HUES48 (cell line): ENCODE measurements around the gene PRUNE2.

Experiments used
- H3K27ac ChIP-seq: one replicate; pipeline ENCODE4 v1.7.0; 2013; ENCODE audit warnings: low read depth, low read length, inconsistent platforms
- H3K27me3 ChIP-seq: 2 replicates; pipeline ENCODE4 v1.6.1; 2013; ENCODE audit warnings: mild to moderate bottlenecking, low read length; ENCODE audit not compliant: control insufficient read depth, insufficient read depth
- H3K36me3 ChIP-seq: 2 replicates; pipeline ENCODE4 v1.6.1; 2013; ENCODE audit warnings: low read length; ENCODE audit not compliant: control insufficient read depth, insufficient read depth
- H3K4me1 ChIP-seq: 2 replicates; pipeline ENCODE4 v1.6.1; 2013; ENCODE audit warnings: mild to moderate bottlenecking, low read length; ENCODE audit not compliant: control insufficient read depth, insufficient read depth
- H3K4me3 ChIP-seq: 2 replicates; pipeline ENCODE4 v1.5.1; 2013; ENCODE audit warnings: mild to moderate bottlenecking, low read depth, low read length
- H3K9ac ChIP-seq: 2 replicates; pipeline ENCODE4 v1.6.1; 2013; ENCODE audit warnings: mild to moderate bottlenecking, low read depth, low read length, moderate library complexity
- H3K9me3 ChIP-seq: 2 replicates; pipeline ENCODE4 v1.6.1; 2013; ENCODE audit warnings: low read length; ENCODE audit not compliant: control insufficient read depth, insufficient read depth

PRUNE2 gene

DNA sequence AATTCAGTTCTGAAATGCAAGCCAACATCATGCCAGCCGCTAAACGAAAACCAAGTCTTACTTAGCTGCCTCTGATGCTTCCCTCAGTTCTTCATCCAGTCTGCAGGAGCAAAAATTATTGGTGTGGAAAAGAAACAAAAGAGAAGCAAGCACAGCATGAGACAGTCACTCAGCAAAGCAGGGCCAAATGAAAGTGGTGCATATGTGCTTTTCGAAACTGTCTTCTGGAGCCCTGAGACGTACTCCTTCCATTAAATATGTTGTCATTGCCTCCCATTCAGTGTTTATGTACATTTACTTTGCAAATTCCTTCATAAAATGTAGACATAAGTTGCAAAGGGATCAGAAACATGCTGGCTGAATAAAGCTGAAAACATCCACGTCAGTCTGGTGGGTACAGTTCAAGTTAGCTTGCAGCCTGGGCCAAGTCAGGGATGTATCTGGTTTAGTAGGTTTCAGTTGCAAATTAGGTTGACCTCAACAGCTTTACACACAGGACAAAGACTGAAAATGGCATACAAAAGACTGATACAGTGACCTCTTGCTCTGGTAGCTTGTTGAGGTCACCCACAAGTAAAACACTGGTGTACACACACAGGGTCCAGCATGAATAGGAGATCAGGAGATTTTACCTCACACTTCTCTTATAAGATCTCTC is 281.4 kb downstream of the PRUNE2 start:
- Histone ChIP-seq H3K36me3 (no peaks in the 10 kb centered on the region), H3K9ac (no peak overlapping the region), H3K27me3 (no peaks in the 10 kb centered on the region), H3K27ac (no peak overlapping the region), H3K9me3 (no peaks in the 10 kb centered on the region), H3K4me3 (no peak overlapping the region), H3K4me1 (peaks cover 7% of the 10 kb centered on the region; the same call in 1 of the 2 replicates)

DNA sequence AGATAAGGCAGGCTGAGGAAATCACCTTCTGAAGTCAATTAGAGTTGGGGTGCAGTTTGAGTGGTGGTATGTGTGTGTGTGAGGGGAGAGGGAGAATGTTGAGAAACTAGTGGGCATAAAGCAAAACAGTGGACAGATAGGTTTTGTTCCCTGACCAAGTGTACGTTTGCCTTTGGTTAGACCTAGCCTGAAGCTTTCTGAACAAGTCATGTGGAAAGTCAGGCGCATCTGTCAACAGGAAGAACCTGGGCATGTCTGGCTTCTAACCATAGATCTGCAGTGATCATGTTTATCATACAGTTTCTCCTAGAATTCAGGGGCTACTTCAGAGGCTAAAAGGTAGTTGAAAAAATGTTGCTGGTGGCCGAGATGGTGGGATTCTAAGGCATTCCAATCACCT is 284.9 kb downstream of the PRUNE2 start:
- H3K9me3 ChIP-seq: no peaks in the 10 kb centered on the region
- H3K4me1 ChIP-seq: peaks cover 7% of the 10 kb centered on the region; the same call in 1 of the 2 replicates
- no peak overlapping the region for H3K27ac ChIP-seq
- H3K36me3 ChIP-seq: no peaks in the 10 kb centered on the region
- no peaks in the 10 kb centered on the region for H3K27me3 ChIP-seq
- H3K4me3 ChIP-seq: no peak overlapping the region
- no peak overlapping the region for H3K9ac ChIP-seq

DNA sequence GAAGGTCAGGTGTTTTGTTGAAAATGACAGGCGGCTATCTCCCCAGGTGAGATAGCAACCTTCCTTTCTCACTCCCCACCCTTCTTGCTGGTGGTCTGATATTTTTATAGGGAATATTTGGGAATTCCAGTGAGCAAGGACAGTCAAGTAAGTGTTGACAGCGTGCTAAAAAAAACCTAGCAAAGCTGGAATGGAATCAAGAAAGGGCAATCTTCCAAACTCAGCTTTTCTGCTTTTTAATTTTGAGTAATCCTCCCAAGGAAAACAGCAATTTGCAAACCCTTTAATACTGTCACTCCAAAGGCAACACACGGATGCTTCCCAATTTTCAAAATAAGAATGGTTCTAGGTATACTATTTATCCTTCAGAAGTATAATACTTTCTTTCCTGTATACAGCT is 285.3 kb downstream of the PRUNE2 start:
- Histone ChIP-seq H3K4me3 (no peak overlapping the region), H3K9ac (no peak overlapping the region), H3K27ac (no peak overlapping the region), H3K27me3 (no peaks in the 10 kb centered on the region), H3K4me1 (peaks cover 7% of the 10 kb centered on the region; the same call in 1 of the 2 replicates), H3K9me3 (no peaks in the 10 kb centered on the region), H3K36me3 (no peaks in the 10 kb centered on the region)

DNA sequence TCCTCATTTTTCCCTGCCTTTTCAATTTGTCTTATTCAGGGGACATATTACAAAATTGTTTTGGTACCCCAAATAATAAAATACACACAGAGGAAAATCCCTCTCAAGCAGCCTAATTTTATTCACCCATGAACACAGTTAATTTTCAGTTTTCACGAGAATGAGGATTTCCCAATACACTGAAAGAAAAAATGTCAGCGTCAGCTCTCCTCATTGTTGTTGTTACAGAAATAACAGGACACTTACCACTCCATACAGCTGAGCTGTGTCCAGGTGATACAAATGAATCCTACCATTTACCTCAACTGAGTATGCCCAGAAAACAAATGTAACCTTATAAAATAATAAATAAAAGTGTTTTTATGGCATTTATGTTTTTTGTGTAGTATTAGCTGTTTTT is 286.3 kb downstream of the PRUNE2 start:
- no peak overlapping the region for H3K9ac ChIP-seq
- no peaks in the 10 kb centered on the region for H3K27me3 ChIP-seq
- no peaks in the 10 kb centered on the region for H3K36me3 ChIP-seq
- H3K27ac ChIP-seq: no peak overlapping the region
- H3K4me1 ChIP-seq: peaks cover 6% of the 10 kb centered on the region; the same call in 1 of the 2 replicates
- H3K4me3 ChIP-seq: no peak overlapping the region
- H3K9me3 ChIP-seq: no peaks in the 10 kb centered on the region

DNA sequence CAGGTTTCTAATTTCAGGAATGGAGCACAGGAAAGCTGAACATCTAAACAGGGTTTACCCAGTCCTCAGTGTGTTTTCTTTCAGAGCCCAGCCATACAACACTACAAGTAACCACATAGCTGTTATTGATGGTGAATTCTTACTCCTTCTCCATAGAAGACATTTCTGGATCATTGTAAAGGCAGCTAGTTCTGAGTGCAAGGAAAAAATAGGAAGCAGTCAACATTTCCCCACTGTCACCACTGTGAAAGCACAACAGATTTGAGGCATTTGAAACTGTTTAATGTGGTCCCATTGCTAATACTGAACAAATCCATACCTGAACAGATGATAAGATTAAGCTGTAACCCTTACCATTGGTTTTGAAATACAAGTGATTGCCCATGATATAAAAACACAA is 286.7 kb downstream of the PRUNE2 start:
- Histone ChIP-seq H3K4me3 (no peak overlapping the region), H3K27ac (no peak overlapping the region)

DNA sequence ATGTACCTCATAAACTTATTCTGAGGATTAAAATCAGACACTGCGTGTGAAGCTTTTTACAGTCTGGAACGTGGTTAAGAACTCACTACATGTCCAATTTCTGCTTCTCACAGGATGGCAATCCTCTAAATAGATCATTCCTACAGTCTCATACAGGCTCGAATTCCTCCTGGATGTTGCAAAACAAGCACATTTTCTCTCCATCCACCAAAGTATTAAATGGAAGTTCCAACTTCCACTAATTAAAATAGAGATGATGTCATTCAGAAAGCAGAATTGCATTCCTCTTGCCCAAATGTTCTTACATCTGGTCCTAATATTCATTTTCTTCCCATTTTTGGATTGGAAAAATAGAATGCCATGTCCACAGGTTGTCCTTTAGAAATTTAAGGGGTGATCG is 287.2 kb downstream of the PRUNE2 start:
- Histone ChIP-seq H3K9ac (no peak overlapping the region), H3K4me3 (no peak overlapping the region), H3K27ac (no peak overlapping the region), H3K9me3 (no peaks in the 10 kb centered on the region), H3K27me3 (no peaks in the 10 kb centered on the region), H3K36me3 (no peaks in the 10 kb centered on the region), H3K4me1 (no peaks in the 10 kb centered on the region)

More for the DNA sequence above, 286.7 kb downstream of the PRUNE2 start:
- Histone ChIP-seq H3K9ac (no peak overlapping the region), H3K27me3 (no peaks in the 10 kb centered on the region), H3K4me1 (peaks cover 2% of the 10 kb centered on the region; the same call in 1 of the 2 replicates), H3K36me3 (no peaks in the 10 kb centered on the region), H3K9me3 (no peaks in the 10 kb centered on the region)

DNA sequence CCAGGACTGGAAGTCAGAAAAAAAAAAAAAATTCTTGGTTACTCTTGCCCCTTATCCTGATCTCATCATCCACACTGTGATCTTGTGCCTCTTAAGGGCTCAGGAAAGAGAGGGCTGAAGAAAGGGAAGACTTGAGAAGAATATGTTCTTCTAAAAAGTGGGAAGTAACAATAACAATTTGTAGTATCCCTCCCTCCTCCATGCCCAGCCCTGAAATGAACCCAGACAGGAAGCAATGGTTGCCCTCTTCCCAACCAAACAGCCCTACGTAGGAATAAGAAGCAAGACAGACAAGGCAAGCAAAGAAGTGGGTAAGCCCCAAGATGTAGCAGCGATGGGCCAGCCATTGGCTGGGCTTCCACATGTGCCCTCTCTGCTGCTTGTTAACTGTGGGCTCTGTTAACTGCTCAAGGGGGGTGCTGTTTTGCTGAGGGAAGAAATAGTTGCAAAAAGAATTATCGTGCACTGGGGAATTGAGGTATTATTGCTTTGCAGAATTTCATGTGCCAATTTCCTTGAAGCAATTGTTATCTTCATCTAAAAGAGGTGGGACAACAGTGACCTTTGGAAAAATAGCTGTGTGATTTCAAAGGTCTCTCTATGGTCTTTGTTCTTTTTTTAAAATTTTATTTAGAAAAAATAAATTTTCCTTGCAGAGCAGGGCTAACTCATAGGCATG is 288.3 kb downstream of the PRUNE2 start:
- no peak overlapping the region for H3K27ac ChIP-seq
- no peaks in the 10 kb centered on the region for H3K4me1 ChIP-seq
- no peak overlapping the region for H3K4me3 ChIP-seq
- H3K27me3 ChIP-seq: no peaks in the 10 kb centered on the region
- H3K9me3 ChIP-seq: no peaks in the 10 kb centered on the region
- no peak overlapping the region for H3K9ac ChIP-seq
- H3K36me3 ChIP-seq: no peaks in the 10 kb centered on the region

DNA sequence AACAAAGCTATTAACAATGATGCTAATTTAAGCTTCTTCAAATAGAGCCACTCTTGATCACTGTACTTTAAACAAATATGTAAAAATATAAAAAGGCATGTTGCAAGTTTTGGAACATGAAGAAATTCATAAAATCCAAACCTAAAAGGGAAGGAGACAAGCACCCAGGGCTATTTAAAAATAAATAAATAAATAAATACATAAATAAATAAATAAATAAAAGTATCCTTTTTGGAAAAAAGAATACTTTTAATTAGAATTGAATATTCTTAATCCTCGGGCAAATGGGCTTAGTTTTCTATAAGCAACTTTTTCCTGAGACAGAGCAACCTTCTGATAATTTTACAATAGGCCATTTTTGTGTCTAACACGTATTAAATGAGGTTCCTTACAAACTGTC is 289.1 kb downstream of the PRUNE2 start:
- Histone ChIP-seq H3K9ac (no peak overlapping the region), H3K4me1 (no peaks in the 10 kb centered on the region), H3K4me3 (no peak overlapping the region), H3K9me3 (no peaks in the 10 kb centered on the region), H3K36me3 (no peaks in the 10 kb centered on the region), H3K27ac (no peak overlapping the region), H3K27me3 (no peaks in the 10 kb centered on the region)

DNA sequence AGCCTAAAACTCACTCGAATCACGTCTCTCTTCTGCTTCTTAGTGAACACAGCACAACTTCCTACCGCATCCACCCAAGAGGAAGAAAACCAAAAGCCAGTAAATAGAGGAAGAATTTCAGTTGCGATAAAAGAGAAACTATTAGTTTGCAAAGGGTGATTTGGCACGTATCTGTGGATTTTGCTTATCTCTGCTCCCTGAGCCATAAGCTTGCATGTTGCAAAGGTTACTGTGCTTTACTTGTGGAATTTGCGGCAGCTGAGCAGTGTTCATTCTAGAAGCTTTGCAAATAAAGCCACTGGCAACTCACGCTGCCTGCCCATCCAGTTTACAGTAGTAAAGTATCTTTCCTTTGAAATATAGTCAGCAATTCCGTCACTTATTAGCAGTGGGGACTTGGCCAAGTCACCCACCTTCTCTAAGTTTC is 290.7 kb downstream of the PRUNE2 start:
- Histone ChIP-seq H3K9me3 (no peaks in the 10 kb centered on the region), H3K4me1 (no peaks in the 10 kb centered on the region), H3K36me3 (no peaks in the 10 kb centered on the region), H3K27ac (no peak overlapping the region), H3K9ac (no peak overlapping the region), H3K27me3 (no peaks in the 10 kb centered on the region), H3K4me3 (no peak overlapping the region)

DNA sequence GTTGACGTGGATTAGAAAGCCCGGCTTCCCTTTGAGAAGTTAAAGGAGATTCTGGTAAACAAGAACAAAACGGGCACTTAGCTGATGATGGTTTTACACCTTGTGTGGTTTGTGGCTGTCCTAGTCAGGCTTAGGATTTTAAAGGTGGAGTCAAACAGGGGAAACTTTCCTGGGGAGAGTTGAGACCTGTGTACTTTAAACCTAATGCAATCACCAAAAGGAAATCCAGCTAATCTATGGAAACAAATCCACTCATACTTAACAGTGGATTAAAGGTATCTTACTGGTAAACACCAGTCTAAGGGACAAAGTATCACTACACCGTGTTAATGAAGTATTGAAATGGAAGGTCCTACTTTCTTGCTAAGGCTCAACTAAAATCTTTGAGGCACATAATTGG is 291.9 kb downstream of the PRUNE2 start:
- Histone ChIP-seq H3K9ac (no peak overlapping the region), H3K9me3 (no peaks in the 10 kb centered on the region), H3K36me3 (no peaks in the 10 kb centered on the region), H3K4me1 (no peaks in the 10 kb centered on the region), H3K4me3 (no peak overlapping the region), H3K27ac (no peak overlapping the region), H3K27me3 (no peaks in the 10 kb centered on the region)

DNA sequence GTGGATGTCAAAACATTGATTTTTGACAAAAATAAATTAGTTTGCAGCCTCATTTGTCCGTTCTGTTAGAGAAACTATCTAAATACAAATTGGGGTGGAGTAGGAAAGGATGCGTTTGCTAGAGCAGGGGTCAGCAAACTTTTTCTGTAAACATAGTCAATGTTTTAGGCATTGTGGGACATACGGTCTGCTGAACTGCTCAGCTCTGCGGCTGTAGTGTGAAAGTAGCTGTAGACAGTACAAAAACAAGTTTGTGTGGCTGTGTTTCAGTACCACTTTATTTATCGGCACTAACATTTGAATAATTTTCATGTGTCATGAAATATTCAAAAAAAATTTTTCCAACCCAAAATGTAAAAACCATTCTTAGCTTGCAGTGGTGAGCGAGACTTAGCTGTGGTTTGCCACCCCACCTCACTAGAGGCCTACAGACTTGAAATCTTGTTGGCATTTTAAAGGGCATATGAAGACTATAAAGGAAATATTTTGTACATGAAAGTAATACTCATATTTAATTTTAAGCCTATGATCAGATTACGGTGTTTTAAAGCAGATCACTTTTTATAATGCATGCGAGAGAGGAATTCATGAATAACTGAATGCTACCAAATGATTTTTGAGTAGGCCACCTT is 292.6 kb downstream of the PRUNE2 start:
- H3K9me3 ChIP-seq: no peaks in the 10 kb centered on the region
- no peaks in the 10 kb centered on the region for H3K4me1 ChIP-seq
- H3K27ac ChIP-seq: no peak overlapping the region
- H3K4me3 ChIP-seq: no peak overlapping the region
- no peaks in the 10 kb centered on the region for H3K27me3 ChIP-seq
- H3K9ac ChIP-seq: no peak overlapping the region
- no peaks in the 10 kb centered on the region for H3K36me3 ChIP-seq
